Neural cell (in vitro differentiated cells): ENCODE results near the gene DAZAP1. TPM values are rescaled to one million over a fixed set of nuclear protein-coding genes. Genes with fewer than 3 reads are reported as not detected.

Source experiments
- H2AFZ ChIP-seq: fragments of 200-600, 300-800 bp; sonication (generic), shearing (Covaris generic); 2 replicates; pipeline ENCODE4 v1.6.0; 2014; ENCODE audit warnings: low read depth, mild to moderate bottlenecking, antibody characterized with exemption, low read length, moderate library complexity
- H3F3A ChIP-seq: fragments of 200-600 bp; shearing (Covaris generic); 2 replicates; pipeline ENCODE4 v1.6.1; 2016; ENCODE audit warnings: mild to moderate bottlenecking, moderate library complexity, mixed read lengths, antibody characterized with exemption, low read length; ENCODE audit not compliant: insufficient read depth, poor library complexity, severe bottlenecking
- H3K27ac ChIP-seq: fragments of 200-600, 300-800 bp; sonication (generic), shearing (Covaris generic); 2 replicates; pipeline ENCODE4 v1.5.1; 2014; ENCODE audit warnings: mild to moderate bottlenecking, low read length, moderate library complexity
- H3K27me3 ChIP-seq: fragments of 300-800, 200-600 bp; sonication (generic), shearing (Covaris generic); 2 replicates; pipeline ENCODE4 v1.6.0; 2014; ENCODE audit warnings: mild to moderate bottlenecking, low read depth, low read length, moderate library complexity; ENCODE audit not compliant: insufficient read depth
- H3K36me3 ChIP-seq: fragments of 300-800, 200-600 bp; sonication (generic), shearing (Covaris generic); 2 replicates; pipeline ENCODE4 v1.5.1; 2014; ENCODE audit warnings: mild to moderate bottlenecking, antibody characterized with exemption, low read length, moderate library complexity; ENCODE audit not compliant: insufficient read depth
- H3K4me2 ChIP-seq: fragments of 300-800, 200-600 bp; sonication (generic), shearing (Covaris generic); 2 replicates; pipeline ENCODE4 v1.6.0; 2014; ENCODE audit warnings: mild to moderate bottlenecking, low read length
- H3K4me3 ChIP-seq: fragments of 300-800, 200-600 bp; sonication (generic), shearing (Covaris generic); 2 replicates; pipeline ENCODE4 v1.5.1; 2014; ENCODE audit warnings: mild to moderate bottlenecking, low read length, moderate library complexity
- H3K79me2 ChIP-seq: fragments of 200-600 bp; shearing (Covaris generic); replicated peaks from 2 replicates; pipeline ENCODE4 v1.6.0; 2014; ENCODE audit warnings: mild to moderate bottlenecking, low read length, moderate library complexity; ENCODE audit not compliant: insufficient read depth
- H3K9ac ChIP-seq: fragments of 300-800, 200-600 bp; sonication (generic), shearing (Covaris generic); 2 replicates; pipeline ENCODE4 v1.6.1; 2016; ENCODE audit warnings: mild to moderate bottlenecking, low read length, mixed read lengths
- H3K9me2 ChIP-seq: fragments of 200-600 bp; shearing (Covaris generic); 2 replicates; pipeline ENCODE4 v1.6.1; 2016; ENCODE audit warnings: mild to moderate bottlenecking, low read length, mixed read lengths; ENCODE audit not compliant: insufficient read depth
- H3K9me3 ChIP-seq: fragments of 200-600, 300-800 bp; sonication (generic), shearing (Covaris generic); 2 replicates; pipeline ENCODE4 v1.6.1; 2016; ENCODE audit warnings: mild to moderate bottlenecking, mixed run types, low read length, moderate library complexity, mixed read lengths
- H4K20me1 ChIP-seq: fragments of 200-600 bp; shearing (Covaris generic); 2 replicates; pipeline ENCODE4 v1.6.1; 2016; ENCODE audit warnings: mild to moderate bottlenecking, mixed run types; ENCODE audit not compliant: insufficient read depth
- EP300 ChIP-seq: fragments of 450-650 bp; conservative IDR thresholded peaks from 2 replicates; pipeline ENCODE4 v1.6.1; 2014; ENCODE audit warnings: antibody characterized with exemption, mild to moderate bottlenecking, moderate library complexity; ENCODE audit not compliant: poor library complexity, severe bottlenecking
- EZH2 ChIP-seq: fragments of 200-600, 300-800 bp; shearing (Covaris generic), sonication (generic); IDR thresholded peaks from 2 replicates; pipeline ENCODE4 v1.6.1; 2014; ENCODE audit warnings: antibody characterized with exemption, low read length, borderline replicate concordance, mild to moderate bottlenecking; ENCODE audit not compliant: insufficient read depth, poor library complexity, severe bottlenecking
- MXI1 ChIP-seq: fragments of 450-650 bp; conservative IDR thresholded peaks from 2 replicates; pipeline ENCODE4 v1.6.1; 2014; ENCODE audit warnings: antibody characterized with exemption, mild to moderate bottlenecking; ENCODE audit not compliant: poor library complexity, severe bottlenecking
- POLR2AphosphoS5 ChIP-seq: IDR thresholded peaks from 2 replicates; pipeline ENCODE4 v1.6.1; 2012
- RAD21 ChIP-seq: fragments of 450-650 bp; conservative IDR thresholded peaks from 2 replicates; pipeline ENCODE4 v1.6.1; 2014; ENCODE audit warnings: antibody characterized with exemption, mild to moderate bottlenecking, moderate library complexity
- SMC3 ChIP-seq: fragments of 450-650 bp; conservative IDR thresholded peaks from 2 replicates; pipeline ENCODE4 v1.6.1; 2014; ENCODE audit warnings: antibody characterized with exemption, mild to moderate bottlenecking, moderate library complexity; ENCODE audit not compliant: poor library complexity
- TAF1 ChIP-seq: IDR thresholded peaks from 2 replicates; pipeline ENCODE4 v1.6.1; 2012; ENCODE audit warnings: low read depth
- polyA plus RNA-seq: library from polyadenylated mRNA; depleted of rRNA; stranded (reverse); fragments of >200 nt; gene quantifications from 2 replicates; pipeline ENCODE4 v1.2.3, GENCODE V29; 2014
- TF ChIP-seq, protein P1 (sequence below): fragments of 450-650 bp; IDR thresholded peaks from 2 replicates; pipeline ENCODE4 v1.5.1; 2014; ENCODE audit warnings: antibody characterized with exemption, mild to moderate bottlenecking, moderate library complexity; ENCODE audit not compliant: poor library complexity, severe bottlenecking
- TF ChIP-seq, protein P2 (sequence below): IDR thresholded peaks from 2 replicates; pipeline ENCODE4 v1.6.1; 2012; ENCODE audit warnings: borderline replicate concordance

Gene DAZAP1
- polyA plus RNA-seq, 1 donor from 2014 or later = 60.5 TPM

DNA sequence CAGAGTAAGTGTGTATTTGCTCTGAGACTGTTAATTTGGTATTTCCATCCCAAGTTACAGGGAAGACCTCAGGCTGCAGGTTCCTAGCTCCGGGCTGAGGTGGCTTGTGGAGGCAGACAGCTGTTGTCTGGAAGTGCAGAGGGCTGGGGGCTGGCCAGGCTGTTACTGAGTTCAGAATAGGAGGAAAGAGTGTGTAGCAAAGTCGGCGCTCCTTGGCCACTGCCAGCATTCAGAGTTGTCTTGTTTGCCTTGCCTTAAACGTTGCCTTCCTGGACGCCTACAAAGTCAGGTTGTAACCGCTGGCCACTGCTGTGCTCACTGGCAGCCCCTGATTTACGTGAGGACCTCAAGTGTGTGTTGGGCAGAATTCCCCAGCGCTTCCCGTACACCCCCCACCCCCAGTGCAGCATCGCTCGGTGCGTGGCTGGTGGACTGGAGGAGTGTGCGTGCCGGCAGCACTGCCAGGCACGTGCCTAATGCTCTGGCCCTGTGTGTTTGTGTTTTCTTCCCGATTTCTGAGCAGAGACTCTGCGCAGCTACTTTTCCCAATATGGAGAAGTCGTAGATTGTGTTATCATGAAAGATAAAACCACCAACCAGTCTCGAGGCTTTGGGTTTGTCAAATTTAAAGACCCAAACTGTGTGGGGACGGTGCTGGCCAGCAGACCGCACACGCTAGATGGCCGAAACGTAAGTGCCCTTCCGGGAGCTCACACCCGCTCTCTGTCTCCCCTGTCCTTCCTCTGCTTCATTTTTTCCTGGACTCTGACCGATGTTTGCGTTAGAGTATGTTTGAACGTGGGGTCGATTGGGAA, 10.5 kb downstream of the DAZAP1 start:
- H3K79me2 ChIP-seq = peaks cover 43% of the 10 kb centered on the region
- no peak overlapping the region for H3K9ac ChIP-seq
- no peaks in the 10 kb centered on the region for H3K9me3 ChIP-seq
- H3K4me3 ChIP-seq = no peak overlapping the region
- no peaks in the 10 kb centered on the region for H3K27me3 ChIP-seq
- no peak overlapping the region for H3K27ac ChIP-seq
- H4K20me1 ChIP-seq = no peaks in the 10 kb centered on the region
- H3K4me2 ChIP-seq = no peak overlapping the region
- H3F3A ChIP-seq = no peaks in the 10 kb centered on the region
- no peaks in the 10 kb centered on the region for H3K36me3 ChIP-seq
- H3K9me2 ChIP-seq = no peaks in the 10 kb centered on the region
- TF ChIP-seq RAD21 = no peak
- TF ChIP-seq SMC3 = no peak
- no peak for TF ChIP-seq MXI1
- TF ChIP-seq, protein P1, sequence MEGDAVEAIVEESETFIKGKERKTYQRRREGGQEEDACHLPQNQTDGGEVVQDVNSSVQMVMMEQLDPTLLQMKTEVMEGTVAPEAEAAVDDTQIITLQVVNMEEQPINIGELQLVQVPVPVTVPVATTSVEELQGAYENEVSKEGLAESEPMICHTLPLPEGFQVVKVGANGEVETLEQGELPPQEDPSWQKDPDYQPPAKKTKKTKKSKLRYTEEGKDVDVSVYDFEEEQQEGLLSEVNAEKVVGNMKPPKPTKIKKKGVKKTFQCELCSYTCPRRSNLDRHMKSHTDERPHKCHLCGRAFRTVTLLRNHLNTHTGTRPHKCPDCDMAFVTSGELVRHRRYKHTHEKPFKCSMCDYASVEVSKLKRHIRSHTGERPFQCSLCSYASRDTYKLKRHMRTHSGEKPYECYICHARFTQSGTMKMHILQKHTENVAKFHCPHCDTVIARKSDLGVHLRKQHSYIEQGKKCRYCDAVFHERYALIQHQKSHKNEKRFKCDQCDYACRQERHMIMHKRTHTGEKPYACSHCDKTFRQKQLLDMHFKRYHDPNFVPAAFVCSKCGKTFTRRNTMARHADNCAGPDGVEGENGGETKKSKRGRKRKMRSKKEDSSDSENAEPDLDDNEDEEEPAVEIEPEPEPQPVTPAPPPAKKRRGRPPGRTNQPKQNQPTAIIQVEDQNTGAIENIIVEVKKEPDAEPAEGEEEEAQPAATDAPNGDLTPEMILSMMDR = no peak
- TF ChIP-seq EZH2 = no peak
- no peak for TF ChIP-seq TAF1
- no peak for TF ChIP-seq EP300
- TF ChIP-seq, protein P2, sequence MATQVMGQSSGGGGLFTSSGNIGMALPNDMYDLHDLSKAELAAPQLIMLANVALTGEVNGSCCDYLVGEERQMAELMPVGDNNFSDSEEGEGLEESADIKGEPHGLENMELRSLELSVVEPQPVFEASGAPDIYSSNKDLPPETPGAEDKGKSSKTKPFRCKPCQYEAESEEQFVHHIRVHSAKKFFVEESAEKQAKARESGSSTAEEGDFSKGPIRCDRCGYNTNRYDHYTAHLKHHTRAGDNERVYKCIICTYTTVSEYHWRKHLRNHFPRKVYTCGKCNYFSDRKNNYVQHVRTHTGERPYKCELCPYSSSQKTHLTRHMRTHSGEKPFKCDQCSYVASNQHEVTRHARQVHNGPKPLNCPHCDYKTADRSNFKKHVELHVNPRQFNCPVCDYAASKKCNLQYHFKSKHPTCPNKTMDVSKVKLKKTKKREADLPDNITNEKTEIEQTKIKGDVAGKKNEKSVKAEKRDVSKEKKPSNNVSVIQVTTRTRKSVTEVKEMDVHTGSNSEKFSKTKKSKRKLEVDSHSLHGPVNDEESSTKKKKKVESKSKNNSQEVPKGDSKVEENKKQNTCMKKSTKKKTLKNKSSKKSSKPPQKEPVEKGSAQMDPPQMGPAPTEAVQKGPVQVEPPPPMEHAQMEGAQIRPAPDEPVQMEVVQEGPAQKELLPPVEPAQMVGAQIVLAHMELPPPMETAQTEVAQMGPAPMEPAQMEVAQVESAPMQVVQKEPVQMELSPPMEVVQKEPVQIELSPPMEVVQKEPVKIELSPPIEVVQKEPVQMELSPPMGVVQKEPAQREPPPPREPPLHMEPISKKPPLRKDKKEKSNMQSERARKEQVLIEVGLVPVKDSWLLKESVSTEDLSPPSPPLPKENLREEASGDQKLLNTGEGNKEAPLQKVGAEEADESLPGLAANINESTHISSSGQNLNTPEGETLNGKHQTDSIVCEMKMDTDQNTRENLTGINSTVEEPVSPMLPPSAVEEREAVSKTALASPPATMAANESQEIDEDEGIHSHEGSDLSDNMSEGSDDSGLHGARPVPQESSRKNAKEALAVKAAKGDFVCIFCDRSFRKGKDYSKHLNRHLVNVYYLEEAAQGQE = no peak
- TF ChIP-seq POLR2AphosphoS5 = no peak
- no peak overlapping the region for H2AFZ ChIP-seq

DNA sequence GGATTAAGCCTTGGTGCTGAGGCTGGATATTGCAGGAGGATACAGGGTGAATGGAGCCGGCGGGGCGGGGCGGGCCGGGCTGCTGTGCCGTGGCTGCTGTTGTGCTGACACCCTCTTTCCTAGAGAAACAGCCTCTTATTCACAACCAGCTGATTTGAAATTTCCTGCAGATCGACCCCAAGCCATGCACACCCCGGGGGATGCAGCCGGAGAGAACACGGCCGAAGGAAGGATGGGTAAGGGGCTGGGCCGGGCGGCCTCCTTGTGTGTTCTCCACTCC, 11.1 kb downstream of the DAZAP1 start:
- Histone ChIP-seq H3K27me3 (no peaks in the 10 kb centered on the region), H3F3A (no peaks in the 10 kb centered on the region), H4K20me1 (no peaks in the 10 kb centered on the region), H3K79me2 (peaks cover 37% of the 10 kb centered on the region), H3K4me2 (no peak overlapping the region), H3K4me3 (no peak overlapping the region), H2AFZ (no peak overlapping the region), H3K36me3 (no peaks in the 10 kb centered on the region), H3K9ac (no peak overlapping the region), H3K9me2 (no peaks in the 10 kb centered on the region), H3K9me3 (no peaks in the 10 kb centered on the region), H3K27ac (no peak overlapping the region)
- TF ChIP-seq, protein P1 = no peak
- TF ChIP-seq EZH2 (no peak), SMC3 (no peak), TAF1 (no peak)
- TF ChIP-seq, protein P2 = no peak
